Liver (tissue), 9 donors: Measurements from ENCODE around the gene HBG1. TPM values are rescaled to one million over a fixed set of nuclear protein-coding genes. Genes with fewer than 3 reads are reported as not detected.

ENCODE experiments used
- DNase-seq: peaks from one replicate; pipeline ENCODE4 v3.0.0-alpha.2; 2017; ENCODE audit warnings: low spot score
- H3K27ac ChIP-seq, 2 donors: one replicate each; pipeline ENCODE4 v1.7.0; 2013; ENCODE audit warnings: inconsistent platforms in 2 of 2, low read length in 2 of 2, control low read depth in 1 of 2, low read depth in 1 of 2, mild to moderate bottlenecking in 1 of 2
- H3K27me3 ChIP-seq, 4 donors: one replicate each; pipeline versions ENCODE4 v1.6.1 to v1.7.0; 2013; ENCODE audit warnings: low read length in 3 of 4, inconsistent platforms in 1 of 4, mild to moderate bottlenecking in 1 of 4, moderate library complexity in 1 of 4; ENCODE audit not compliant: control insufficient read depth in 4 of 4, insufficient read depth in 4 of 4
- H3K36me3 ChIP-seq, 4 donors: one replicate each; pipeline versions ENCODE4 v1.6.1 to v1.7.0; 2013; ENCODE audit warnings: low read length in 3 of 4, mild to moderate bottlenecking in 3 of 4, low read depth in 1 of 4, moderate library complexity in 1 of 4; ENCODE audit not compliant: control insufficient read depth in 4 of 4, insufficient read depth in 3 of 4
- H3K4me1 ChIP-seq, 4 donors: one replicate each; pipeline versions ENCODE4 v1.6.1 to v1.7.0; 2013; ENCODE audit warnings: low read length in 3 of 4, mild to moderate bottlenecking in 3 of 4, moderate library complexity in 1 of 4; ENCODE audit not compliant: control insufficient read depth in 4 of 4, insufficient read depth in 4 of 4
- H3K4me3 ChIP-seq, 3 donors: one replicate each; pipeline versions ENCODE4 v1.6.1 to v1.7.0; 2013; ENCODE audit warnings: low read length in 3 of 3, control low read depth in 1 of 3, low read depth in 1 of 3, mild to moderate bottlenecking in 1 of 3
- H3K9ac ChIP-seq, 2 donors: one replicate each; pipeline ENCODE4 v1.7.0; 2013; ENCODE audit warnings: low read length in 2 of 2, mild to moderate bottlenecking in 2 of 2, moderate library complexity in 2 of 2, control low read depth in 1 of 2, low read depth in 1 of 2
- H3K9me3 ChIP-seq, 4 donors: one replicate each; pipeline versions ENCODE4 v1.6.1 to v1.7.0; 2013; ENCODE audit warnings: low read length in 3 of 4; ENCODE audit not compliant: control insufficient read depth in 4 of 4
- ATF3 ChIP-seq: IDR thresholded peaks from 2 replicates; pipeline ENCODE4 v1.6.1; 2016; ENCODE audit warnings: antibody characterized with exemption
- CTCF ChIP-seq: fragments of 150-350 bp; IDR thresholded peaks from 2 replicates; pipeline ENCODE4 v1.5.1; 2017; ENCODE audit warnings: improper control_type of control experiment, low read depth, low read length; ENCODE audit not compliant: missing input control
- EGR1 ChIP-seq, 2 donors: IDR thresholded peaks; 2 replicates each; pipeline ENCODE4 v1.6.1; 2016 to 2018; ENCODE audit warnings: antibody characterized with exemption in 2 of 2, low read depth in 2 of 2
- FOXA1 ChIP-seq: IDR thresholded peaks from 2 replicates; pipeline ENCODE4 v1.6.1; 2016; ENCODE audit warnings: antibody characterized with exemption
- FOXA2 ChIP-seq: IDR thresholded peaks from 2 replicates; pipeline ENCODE4 v1.6.1; 2016; ENCODE audit warnings: antibody characterized with exemption
- GABPA ChIP-seq, 2 donors: IDR thresholded peaks in 1 of 2; conservative IDR thresholded peaks in 1 of 2; 2 replicates each; pipeline ENCODE4 v1.6.1; 2016; ENCODE audit warnings: antibody characterized with exemption in 2 of 2, mild to moderate bottlenecking in 1 of 2, moderate library complexity in 1 of 2
- HNF4A ChIP-seq, 2 donors: conservative IDR thresholded peaks; 2 replicates each; pipeline ENCODE4 v1.6.1; 2016; ENCODE audit warnings: antibody characterized with exemption in 2 of 2, mild to moderate bottlenecking in 2 of 2
- HNF4G ChIP-seq: IDR thresholded peaks from 2 replicates; pipeline ENCODE4 v1.6.1; 2016; ENCODE audit warnings: antibody characterized with exemption
- JUND ChIP-seq, 2 donors: IDR thresholded peaks; 2 replicates each; pipeline ENCODE4 v1.6.1; 2016; ENCODE audit warnings: antibody characterized with exemption in 2 of 2
- MAX ChIP-seq: IDR thresholded peaks from 2 replicates; pipeline ENCODE4 v1.6.1; 2016; ENCODE audit warnings: antibody characterized with exemption
- NR2F2 ChIP-seq: IDR thresholded peaks from 2 replicates; pipeline ENCODE4 v1.6.1; 2016; ENCODE audit warnings: antibody characterized with exemption
- RAD21 ChIP-seq, 2 donors: IDR thresholded peaks; 2 replicates each; pipeline ENCODE4 v1.6.1; 2016; ENCODE audit warnings: antibody characterized with exemption in 2 of 2, mild to moderate bottlenecking in 2 of 2
- REST ChIP-seq: IDR thresholded peaks from 2 replicates; pipeline ENCODE4 v1.6.1; 2016; ENCODE audit warnings: antibody characterized with exemption, mild to moderate bottlenecking
- RXRA ChIP-seq, 2 donors: IDR thresholded peaks; 2 replicates each; pipeline ENCODE4 v1.6.1; 2017 to 2018; ENCODE audit warnings: antibody characterized with exemption in 2 of 2, mild to moderate bottlenecking in 1 of 2
- SP1 ChIP-seq: IDR thresholded peaks from 2 replicates; pipeline ENCODE4 v1.6.1; 2018; ENCODE audit warnings: antibody characterized with exemption, mild to moderate bottlenecking
- TAF1 ChIP-seq: conservative IDR thresholded peaks from 2 replicates; pipeline ENCODE4 v1.6.1; 2016; ENCODE audit warnings: antibody characterized with exemption, mild to moderate bottlenecking
- YY1 ChIP-seq: IDR thresholded peaks from 2 replicates; pipeline ENCODE4 v1.6.1; 2016; ENCODE audit warnings: antibody characterized with exemption, mild to moderate bottlenecking
- ZBTB33 ChIP-seq: IDR thresholded peaks from 2 replicates; pipeline ENCODE4 v1.6.1; 2016; ENCODE audit warnings: antibody characterized with exemption
- WGBS: extraction: QIAGEN DNeasy Blood & Tissue Kit; methylation state at CpG from one replicate; pipeline ENCODE4 v1.1.7; 2013; 5-methylcytosine and 5-hydroxymethylcytosine counted together
- polyA plus RNA-seq, 2 donors: library from polyadenylated mRNA; stranded (reverse) in 1 of 2; unstranded in 1 of 2; fragments of 200-250 nt in 1 of 2; fragments of >200 nt in 1 of 2; fragmentation: Nextera tagmentation in 1 of 2; extraction: Ambion mirVana in 1 of 2; gene quantifications; one replicate each; pipeline versions ENCODE4 v1.2.1 to v1.2.3, GENCODE V29; 2013 to 2015
- total RNA-seq, 2 donors: library from RNA; depleted of rRNA; stranded (reverse); fragments of >200 nt; gene quantifications; one replicate each; pipeline ENCODE4 v1.2.3, GENCODE V29; 2014
- donor health status: healthy.
- donor health status: healthy.
- donor health status: healthy.
- donor health status: healthy.
- donor health status: healthy.

The HBG1 gene
- total and polyA plus RNA-seq, 4 donors, result 75.1 TPM; not detected in 3

GRCh38 chr11:5267033-5267563 is 17.4 kb upstream of the HBG1 start:
- no peak for DNase-seq
- Histone ChIP-seq H3K4me1 (no peaks in the 10 kb centered on the region), H3K4me3 (no peak overlapping the region), H3K9ac (no peak overlapping the region), H3K36me3 (no peaks in the 10 kb centered on the region), H3K27ac (no peak overlapping the region), H3K9me3 (no peaks in the 10 kb centered on the region), H3K27me3 (peaks cover 0 to 4% (median 0%) of the 10 kb centered on the region in 4 donors)
- TF ChIP-seq FOXA1 (no peak), REST (no peak), JUND (IDR thresholded peaks at IDR 0.05) (no peak), RXRA (IDR thresholded peaks at IDR 0.05) (no peak), MAX (no peak), NR2F2 (no peak), EGR1 (IDR thresholded peaks at IDR 0.05; ENCODE audit: low read depth in 2 of 2) (no peak), HNF4G (no peak), TAF1 (no peak), GABPA (IDR thresholded peaks at IDR 0.05 in 1 of 2, conservative IDR thresholded peaks at IDR 0.05 in 1 of 2) (no peak), HNF4A (conservative IDR thresholded peaks at IDR 0.05) (no peak), YY1 (no peak), CTCF (no peak), ATF3 (no peak), RAD21 (IDR thresholded peaks at IDR 0.05) (no peak), SP1 (no peak), ZBTB33 (no peak), FOXA2 (no peak)
- WGBS, result 77% methylated on average over 2 of the region's 2 CpGs
